Measurements from ENCODE around the gene GFPT1. TPM values are rescaled to one million over a fixed set of nuclear protein-coding genes. Genes with fewer than 3 reads are reported as not detected.
"Not testable (repeated sequence)": the region's sequence is repeated elsewhere in the genome, so short reads cannot be mapped to it uniquely, and the experiment has no call there.

The GFPT1 gene
- total and polyA plus RNA-seq, 3 experiments from 2014 or later, result 10.7 to 40.0 (median 38.7) TPM

- POLR2A ChIA-PET, result not testable (repeated sequence)
These were observed 32.1 kb upstream of the GFPT1 start for GRCh38 chr2:69419111-69419510.

GRCh38 chr2:69416147-69416546 lies 29.1 kb upstream of the GFPT1 start:
- H3K9me3 Mint-ChIP-seq, result no peaks in the 10 kb centered on the region
- H3K27me3 Mint-ChIP-seq, result no peaks in the 10 kb centered on the region
- peaks cover 0 to 1% (median 0%) of the 10 kb centered on the region in 3 donors for H3K4me1 Mint-ChIP-seq
- Histone ChIP-seq H3K27me3 (ENCODE audit: insufficient read depth, low read length, poor library complexity, severe bottlenecking) (no peaks in the 10 kb centered on the region), H3K4me3 (ENCODE audit: low read length) (no peak overlapping the region), H3K27ac (ENCODE audit: low read depth, low read length) (no peak overlapping the region), H3K36me3 (ENCODE audit: insufficient read depth, low read length) (peaks cover 4% of the 10 kb centered on the region), H3K9me3 (ENCODE audit: low read length) (no peaks in the 10 kb centered on the region), H3K4me1 (ENCODE audit: insufficient read depth, low read length) (no peaks in the 10 kb centered on the region)
- H3K27ac Mint-ChIP-seq, result no peak overlapping the region
- DNase-seq, result no peak
- H3K4me3 Mint-ChIP-seq, result no peak overlapping the region
- peaks cover 4 to 59% (median 12%) of the 10 kb centered on the region in 3 donors for H3K36me3 Mint-ChIP-seq
- CTCF ChIA-PET, result no interaction called here
- POLR2A ChIA-PET, result no interaction called here

More at GRCh38 chr2:69419111-69419510, 32.1 kb upstream of the GFPT1 start:
- CTCF ChIA-PET; H3K9me3 Mint-ChIP-seq; H3K4me1 ChIP-seq (ENCODE audit: insufficient read depth, low read length); H3K4me1 Mint-ChIP-seq; H3K4me3 Mint-ChIP-seq; H3K36me3 ChIP-seq (ENCODE audit: insufficient read depth, low read length); H3K27me3 ChIP-seq (ENCODE audit: insufficient read depth, low read length, poor library complexity, severe bottlenecking); H3K4me3 ChIP-seq (ENCODE audit: low read length); H3K27me3 Mint-ChIP-seq; H3K27ac ChIP-seq (ENCODE audit: low read depth, low read length); DNase-seq; H3K9me3 ChIP-seq (ENCODE audit: low read length): not testable (repeated sequence)
- Mint-ChIP-seq H3K27ac (peak overlapping the region in 1 of 8 donors; percentile 18), H3K36me3 (peaks cover 8 to 59% (median 10%) of the 10 kb centered on the region in 3 donors)

DNA sequence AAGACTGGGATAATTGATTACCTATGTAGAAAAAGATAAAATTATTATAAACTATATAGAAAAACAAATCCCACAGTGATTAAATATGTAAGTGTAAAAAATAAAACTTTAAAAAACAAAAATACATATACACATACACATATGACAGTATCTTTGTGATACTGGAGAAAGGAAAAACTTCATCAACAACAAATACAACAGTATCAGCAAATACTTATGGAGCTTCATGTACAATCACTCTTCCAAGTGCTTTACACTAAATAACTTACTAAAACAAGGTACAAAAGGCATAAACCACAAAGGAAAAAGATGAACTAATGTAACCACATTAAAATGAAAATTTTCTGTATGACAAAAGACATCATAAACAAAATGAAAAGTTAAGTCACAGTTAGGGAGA lies 24.1 kb upstream of the GFPT1 start:
- Histone ChIP-seq H3K27ac (ENCODE audit: low read depth, low read length) (no peak overlapping the region), H3K36me3 (ENCODE audit: insufficient read depth, low read length) (peaks cover 16% of the 10 kb centered on the region), H3K4me1 (ENCODE audit: insufficient read depth, low read length) (no peaks in the 10 kb centered on the region), H3K9me3 (ENCODE audit: low read length) (no peaks in the 10 kb centered on the region), H3K27me3 (ENCODE audit: insufficient read depth, low read length, poor library complexity, severe bottlenecking) (no peaks in the 10 kb centered on the region), H3K4me3 (ENCODE audit: low read length) (no peak overlapping the region)
- H3K27me3 Mint-ChIP-seq, result no peaks in the 10 kb centered on the region
- H3K4me3 Mint-ChIP-seq, result no peak overlapping the region
- POLR2A ChIA-PET, result interaction anchor here (0.5 kb wide), 1 partner anchor 195 kb away, joined by 6 read pairs; no protein-coding TSS in a partner anchor
- DNase-seq, result no peak
- peaks cover 3 to 5% (median 5%) of the 10 kb centered on the region in 3 donors for H3K4me1 Mint-ChIP-seq
- H3K9me3 Mint-ChIP-seq, result no peaks in the 10 kb centered on the region
- H3K36me3 Mint-ChIP-seq, result peaks cover 4 to 59% (median 14%) of the 10 kb centered on the region in 3 donors
- H3K27ac Mint-ChIP-seq, result no peak overlapping the region
- CTCF ChIA-PET, result no interaction called here

GRCh38 chr2:69405306-69405705 lies 18.3 kb upstream of the GFPT1 start:
- H3K9me3 Mint-ChIP-seq, result peaks cover 0 to 2% (median 0%) of the 10 kb centered on the region in 5 donors
- no peak for DNase-seq
- Histone ChIP-seq H3K36me3 (ENCODE audit: insufficient read depth, low read length) (peaks cover 17% of the 10 kb centered on the region), H3K27ac (ENCODE audit: low read depth, low read length) (no peak overlapping the region), H3K27me3 (ENCODE audit: insufficient read depth, low read length, poor library complexity, severe bottlenecking) (no peaks in the 10 kb centered on the region), H3K9me3 (ENCODE audit: low read length) (no peaks in the 10 kb centered on the region), H3K4me1 (ENCODE audit: insufficient read depth, low read length) (no peaks in the 10 kb centered on the region), H3K4me3 (ENCODE audit: low read length) (no peak overlapping the region)
- peak overlapping the region in 3 of 8 donors; percentile 33 to 70 (median 61) for H3K27ac Mint-ChIP-seq
- peaks cover 2 to 5% (median 3%) of the 10 kb centered on the region in 3 donors for H3K4me1 Mint-ChIP-seq
- no peak overlapping the region for H3K4me3 Mint-ChIP-seq
- peaks cover 23 to 60% (median 31%) of the 10 kb centered on the region in 3 donors for H3K36me3 Mint-ChIP-seq
- H3K27me3 Mint-ChIP-seq, result no peaks in the 10 kb centered on the region
- CTCF ChIA-PET, result no interaction called here
- POLR2A ChIA-PET, result interaction anchor here (0.8 kb wide), 1 partner anchor 32 kb away, joined by 4 read pairs; the partner anchor contains the start of gene NFU1

- CTCF ChIA-PET, result no interaction called here
- Mint-ChIP-seq H3K27me3 (no peaks in the 10 kb centered on the region), H3K9me3 (peaks cover 0 to 2% (median 0%) of the 10 kb centered on the region in 5 donors), H3K27ac (no peak overlapping the region), H3K4me1 (peaks cover 0 to 2% (median 0%) of the 10 kb centered on the region in 3 donors), H3K36me3 (peaks cover 13 to 67% (median 17%) of the 10 kb centered on the region in 3 donors), H3K4me3 (no peak overlapping the region)
- no peak overlapping the region for H3K27ac ChIP-seq (ENCODE audit: low read depth, low read length)
- H3K36me3 ChIP-seq (ENCODE audit: insufficient read depth, low read length), result peaks cover 5% of the 10 kb centered on the region
- H3K9me3 ChIP-seq (ENCODE audit: low read length), result no peaks in the 10 kb centered on the region
- H3K4me3 ChIP-seq (ENCODE audit: low read length), result no peak overlapping the region
- H3K4me1 ChIP-seq (ENCODE audit: insufficient read depth, low read length), result no peaks in the 10 kb centered on the region
- POLR2A ChIA-PET, result no interaction called here
- no peak for DNase-seq
- H3K27me3 ChIP-seq (ENCODE audit: insufficient read depth, low read length, poor library complexity, severe bottlenecking), result no peaks in the 10 kb centered on the region
These were observed 13.1 kb upstream of the GFPT1 start for GRCh38 chr2:69400121-69400520.

- Histone ChIP-seq H3K27ac (ENCODE audit: low read depth, low read length) (no peak overlapping the region), H3K4me1 (ENCODE audit: insufficient read depth, low read length) (no peaks in the 10 kb centered on the region), H3K4me3 (ENCODE audit: low read length) (no peak overlapping the region), H3K27me3 (ENCODE audit: insufficient read depth, low read length, poor library complexity, severe bottlenecking) (no peaks in the 10 kb centered on the region), H3K9me3 (ENCODE audit: low read length) (no peaks in the 10 kb centered on the region), H3K36me3 (ENCODE audit: insufficient read depth, low read length) (peaks cover 5% of the 10 kb centered on the region)
- no peak for DNase-seq
- Mint-ChIP-seq H3K4me3 (no peak overlapping the region), H3K27ac (no peak overlapping the region), H3K36me3 (peaks cover 9 to 62% (median 14%) of the 10 kb centered on the region in 3 donors), H3K4me1 (peaks cover 0 to 1% (median 0%) of the 10 kb centered on the region in 3 donors), H3K9me3 (no peaks in the 10 kb centered on the region), H3K27me3 (no peaks in the 10 kb centered on the region)
- POLR2A ChIA-PET, result no interaction called here
- CTCF ChIA-PET, result no interaction called here
These were observed 10.2 kb upstream of the GFPT1 start for GRCh38 chr2:69397234-69397633.

GRCh38 chr2:69395866-69396265 lies 8.8 kb upstream of the GFPT1 start:
- H3K27ac Mint-ChIP-seq, result no peak overlapping the region
- CTCF ChIA-PET, result no interaction called here
- no peak overlapping the region for H3K4me3 ChIP-seq (ENCODE audit: low read length)
- no peak for DNase-seq
- no peaks in the 10 kb centered on the region for H3K4me1 ChIP-seq (ENCODE audit: insufficient read depth, low read length)
- no peaks in the 10 kb centered on the region for H3K9me3 Mint-ChIP-seq
- POLR2A ChIA-PET, result interaction anchor here (0.7 kb wide), 1 partner anchor 881 kb away, joined by 6 read pairs; no protein-coding TSS in a partner anchor
- H3K4me1 Mint-ChIP-seq, result no peaks in the 10 kb centered on the region
- peaks cover 5% of the 10 kb centered on the region for H3K36me3 ChIP-seq (ENCODE audit: insufficient read depth, low read length)
- no peaks in the 10 kb centered on the region for H3K9me3 ChIP-seq (ENCODE audit: low read length)
- H3K36me3 Mint-ChIP-seq, result peaks cover 7 to 52% (median 9%) of the 10 kb centered on the region in 3 donors
- no peaks in the 10 kb centered on the region for H3K27me3 ChIP-seq (ENCODE audit: insufficient read depth, low read length, poor library complexity, severe bottlenecking)
- no peak overlapping the region for H3K4me3 Mint-ChIP-seq
- H3K27ac ChIP-seq (ENCODE audit: low read depth, low read length), result no peak overlapping the region
- H3K27me3 Mint-ChIP-seq, result no peaks in the 10 kb centered on the region

DNA sequence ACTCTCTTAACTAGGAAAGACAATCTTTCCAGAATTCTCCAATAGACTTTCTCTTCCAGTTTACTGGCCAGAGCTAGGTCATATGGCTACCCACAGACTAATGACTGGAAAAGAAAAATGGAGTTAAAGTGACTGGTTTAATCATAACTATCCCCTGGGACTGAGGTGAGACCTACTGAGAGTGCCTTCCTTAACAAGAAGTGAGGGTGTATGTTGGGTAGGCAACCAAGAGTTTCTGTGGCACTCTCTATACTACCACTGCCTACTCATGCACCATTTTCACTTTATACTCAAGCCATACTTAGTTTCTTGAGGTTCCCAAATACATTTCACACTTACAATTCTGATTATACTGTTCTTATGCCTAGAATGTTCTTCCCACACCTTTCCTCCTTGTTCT lies 6.9 kb upstream of the GFPT1 start:
- Mint-ChIP-seq H3K27ac (peak overlapping the region in 2 of 8 donors; percentile 12 to 38), H3K27me3 (no peaks in the 10 kb centered on the region), H3K4me3 (no peak overlapping the region), H3K4me1 (no peaks in the 10 kb centered on the region), H3K9me3 (no peaks in the 10 kb centered on the region), H3K36me3 (peaks cover 6 to 36% (median 7%) of the 10 kb centered on the region in 3 donors)
- Histone ChIP-seq H3K27ac (ENCODE audit: low read depth, low read length) (no peak overlapping the region), H3K27me3 (ENCODE audit: insufficient read depth, low read length, poor library complexity, severe bottlenecking) (no peaks in the 10 kb centered on the region), H3K4me3 (ENCODE audit: low read length) (no peak overlapping the region), H3K9me3 (ENCODE audit: low read length) (no peaks in the 10 kb centered on the region), H3K4me1 (ENCODE audit: insufficient read depth, low read length) (no peaks in the 10 kb centered on the region), H3K36me3 (ENCODE audit: insufficient read depth, low read length) (peaks cover 5% of the 10 kb centered on the region)
- POLR2A ChIA-PET, result no interaction called here
- DNase-seq, result no peak
- CTCF ChIA-PET, result interaction anchor here (1.4 kb wide), 1 partner anchor 43 kb away, joined by 3 read pairs; the partner anchor contains the start of gene NFU1

Data from CD8-positive, alpha-beta memory T cell (primary cell).